ENCODE data around the gene SPIN1.

Gene SPIN1

GRCh38 chr9:88458716-88459465 is 70.6 kb downstream of the SPIN1 start:
- in situ Hi-C loops (cut with MboI; ENCODE audit: low sequenced_read_pairs, unreplicated experiment) = no loop called here
- DNase-seq (ENCODE audit: low spot score) = no peak
- no peak for TF ChIP-seq CTCF (IDR thresholded peaks at IDR 0.05; ENCODE audit: borderline replicate concordance, control extremely low read depth, extremely low read depth, insufficient read depth, missing control alignments)

GRCh38 chr9:88460587-88461332 is 72.5 kb downstream of the SPIN1 start:
- in situ Hi-C loops (cut with MboI; ENCODE audit: low sequenced_read_pairs, unreplicated experiment) = no loop called here
- no peak for TF ChIP-seq CTCF (IDR thresholded peaks at IDR 0.05; ENCODE audit: borderline replicate concordance, control extremely low read depth, extremely low read depth, insufficient read depth, missing control alignments)
- DNase-seq (ENCODE audit: low spot score) = no peak

- TF ChIP-seq CTCF (IDR thresholded peaks at IDR 0.05; ENCODE audit: borderline replicate concordance, control extremely low read depth, extremely low read depth, insufficient read depth, missing control alignments) = no peak
- no peak for DNase-seq (ENCODE audit: low spot score)
- in situ Hi-C loops (cut with MboI; ENCODE audit: low sequenced_read_pairs, unreplicated experiment) = no loop called here
Measured at GRCh38 chr9:88462191-88462590, 73.9 kb downstream of the SPIN1 start.

- no peak for DNase-seq (ENCODE audit: low spot score)
- in situ Hi-C loops (cut with MboI; ENCODE audit: low sequenced_read_pairs, unreplicated experiment) = no loop called here
- no peak for TF ChIP-seq CTCF (IDR thresholded peaks at IDR 0.05; ENCODE audit: borderline replicate concordance, control extremely low read depth, extremely low read depth, insufficient read depth, missing control alignments)
Measured at GRCh38 chr9:88464851-88465250, 76.6 kb downstream of the SPIN1 start.

- DNase-seq (ENCODE audit: low spot score) = no peak
- TF ChIP-seq CTCF (IDR thresholded peaks at IDR 0.05; ENCODE audit: borderline replicate concordance, control extremely low read depth, extremely low read depth, insufficient read depth, missing control alignments) = no peak
- in situ Hi-C loops (cut with MboI; ENCODE audit: low sequenced_read_pairs, unreplicated experiment) = no loop called here
Measured at GRCh38 chr9:88468226-88468625, 80.0 kb downstream of the SPIN1 start.

- in situ Hi-C loops (cut with MboI; ENCODE audit: low sequenced_read_pairs, unreplicated experiment) = no loop called here
- TF ChIP-seq CTCF (IDR thresholded peaks at IDR 0.05; ENCODE audit: borderline replicate concordance, control extremely low read depth, extremely low read depth, insufficient read depth, missing control alignments) = no peak
- no peak for DNase-seq (ENCODE audit: low spot score)
Measured at GRCh38 chr9:88476491-88477271, 88.4 kb downstream of the SPIN1 start.

Data from GM13976 (cell line).